Transverse colon (tissue), 4 donors: ENCODE results near the gene DNAJC3.

Experiments used
- EP300 ChIP-seq: sonication (generic); formaldehyde crosslinking; IDR thresholded peaks from one replicate; pipeline ENCODE4 v1.6.1; 2017; ENCODE audit warnings: antibody characterized with exemption, low read depth
- POLR2A ChIP-seq: fragments of 450-650 bp; IDR thresholded peaks from one replicate; pipeline ENCODE4 v1.6.1; 2016; ENCODE audit warnings: antibody characterized with exemption, mild to moderate bottlenecking, moderate library complexity
- POLR2AphosphoS5 ChIP-seq, 3 donors: sonication (generic); formaldehyde crosslinking; IDR thresholded peaks; one replicate each; pipeline ENCODE4 v1.6.1; 2016; ENCODE audit warnings: antibody characterized with exemption in 3 of 3
- TF ChIP-seq, protein P1 (sequence below), 5 experiments: fragments of 200-600 bp in 3 of 5; fragments of 450-650 bp in 2 of 5; sonication (generic) in 3 of 5; IDR thresholded peaks; 1 replicate in 2 of 5; 2 replicates in 3 of 5; pipeline ENCODE4 v1.5.1; 2016 to 2017; ENCODE audit warnings: antibody characterized with exemption in 5 of 5, inconsistent platforms in 3 of 5, mild to moderate bottlenecking in 2 of 5, moderate library complexity in 1 of 5

GRCh38 chr13:95707442-95708390 lies 30.8 kb downstream of the DNAJC3 start:
- TF ChIP-seq, protein P1, sequence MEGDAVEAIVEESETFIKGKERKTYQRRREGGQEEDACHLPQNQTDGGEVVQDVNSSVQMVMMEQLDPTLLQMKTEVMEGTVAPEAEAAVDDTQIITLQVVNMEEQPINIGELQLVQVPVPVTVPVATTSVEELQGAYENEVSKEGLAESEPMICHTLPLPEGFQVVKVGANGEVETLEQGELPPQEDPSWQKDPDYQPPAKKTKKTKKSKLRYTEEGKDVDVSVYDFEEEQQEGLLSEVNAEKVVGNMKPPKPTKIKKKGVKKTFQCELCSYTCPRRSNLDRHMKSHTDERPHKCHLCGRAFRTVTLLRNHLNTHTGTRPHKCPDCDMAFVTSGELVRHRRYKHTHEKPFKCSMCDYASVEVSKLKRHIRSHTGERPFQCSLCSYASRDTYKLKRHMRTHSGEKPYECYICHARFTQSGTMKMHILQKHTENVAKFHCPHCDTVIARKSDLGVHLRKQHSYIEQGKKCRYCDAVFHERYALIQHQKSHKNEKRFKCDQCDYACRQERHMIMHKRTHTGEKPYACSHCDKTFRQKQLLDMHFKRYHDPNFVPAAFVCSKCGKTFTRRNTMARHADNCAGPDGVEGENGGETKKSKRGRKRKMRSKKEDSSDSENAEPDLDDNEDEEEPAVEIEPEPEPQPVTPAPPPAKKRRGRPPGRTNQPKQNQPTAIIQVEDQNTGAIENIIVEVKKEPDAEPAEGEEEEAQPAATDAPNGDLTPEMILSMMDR (IDR thresholded peaks at IDR 0.05) = no peak
- TF ChIP-seq POLR2A = no peak
- TF ChIP-seq POLR2AphosphoS5 (IDR thresholded peaks at IDR 0.05) = no peak
- TF ChIP-seq EP300 = no peak
